GM21447 (cell line): ENCODE results near the gene NLGN3.
"Not testable (repeated sequence)": the region's sequence is repeated elsewhere in the genome, so short reads cannot be mapped to it uniquely, and the experiment has no call there.

Experiments
- ATAC-seq: cut with Tn5 transposase; IDR thresholded peaks from one replicate; pipeline ENCODE4 v1.9.1; 2021; ENCODE audit not compliant: unreplicated experiment

NLGN3 gene

GRCh38 chrX:71168134-71168533 lies 23.5 kb downstream of the NLGN3 start:
- ATAC-seq: no peak

- ATAC-seq: no peak
These were observed 24.9 kb downstream of the NLGN3 start for GRCh38 chrX:71169586-71169985.

- no peak for ATAC-seq
These were observed 26.0 kb downstream of the NLGN3 start for GRCh38 chrX:71170660-71171059.

- no peak for ATAC-seq
These were observed 26.6 kb downstream of the NLGN3 start for GRCh38 chrX:71171110-71171801.

- no peak for ATAC-seq
These were observed 28.8 kb downstream of the NLGN3 start for GRCh38 chrX:71173440-71173839.

GRCh38 chrX:71174795-71175194 lies 30.2 kb downstream of the NLGN3 start:
- ATAC-seq: no peak

GRCh38 chrX:71175531-71175930 lies 30.9 kb downstream of the NLGN3 start:
- ATAC-seq: no peak

- ATAC-seq: no peak
These were observed 32.7 kb downstream of the NLGN3 start for GRCh38 chrX:71177327-71177726.

- ATAC-seq: no peak
These were observed 34.3 kb downstream of the NLGN3 start for GRCh38 chrX:71178908-71179307.

GRCh38 chrX:71180579-71181265 lies 36.1 kb downstream of the NLGN3 start:
- ATAC-seq: not testable (repeated sequence)

GRCh38 chrX:71181558-71181909 lies 36.9 kb downstream of the NLGN3 start:
- ATAC-seq: no peak

GRCh38 chrX:71181910-71182799 lies 37.5 kb downstream of the NLGN3 start:
- peak; percentile 87 for ATAC-seq

GRCh38 chrX:71182871-71183270 lies 38.2 kb downstream of the NLGN3 start:
- ATAC-seq: no peak

GRCh38 chrX:71183341-71183740 lies 38.7 kb downstream of the NLGN3 start:
- no peak for ATAC-seq

GRCh38 chrX:71184092-71184491 lies 39.5 kb downstream of the NLGN3 start:
- ATAC-seq: no peak

- ATAC-seq: no peak
These were observed 40.3 kb downstream of the NLGN3 start for GRCh38 chrX:71184803-71185495.

GRCh38 chrX:71191248-71191647 lies 46.6 kb downstream of the NLGN3 start:
- no peak for ATAC-seq

- peak; percentile 57 for ATAC-seq
These were observed 51.5 kb downstream of the NLGN3 start for GRCh38 chrX:71195964-71196649.

- peak; percentile 83 for ATAC-seq
These were observed 53.4 kb downstream of the NLGN3 start for GRCh38 chrX:71198066-71198465.

- no peak for ATAC-seq
These were observed 54.8 kb downstream of the NLGN3 start for GRCh38 chrX:71199252-71200008.
